AG04450 (cell line): Measurements from ENCODE around the gene KRTAP5-1. TPM values are rescaled to one million over a fixed set of nuclear protein-coding genes. Genes with fewer than 3 reads are reported as not detected.

ENCODE experiments used
- CTCF ChIA-PET: fragments of 300-600, 350-600 bp; formaldehyde crosslinking; extraction: SDS; loops from one replicate; lab custom pipeline; 2022; ENCODE audit warnings: antibody characterized with exemption, inconsistent platforms; lab: Charles Lee
- POLR2A ChIA-PET: fragments of 350-600 bp; formaldehyde crosslinking; extraction: SDS; loops from one replicate; lab custom pipeline; 2021; ENCODE audit warnings: antibody characterized with exemption, inconsistent platforms; lab: Yijun Ruan, JAX
- DNase-seq: peaks from one replicate; pipeline ENCODE4 v3.0.0-alpha.2; 2011; ENCODE audit warnings: low read depth, low spot score
- H3K27ac ChIP-seq: one replicate; pipeline ENCODE4 v1.5.1; 2012; ENCODE audit warnings: low read depth, low read length, control low read depth
- H3K27me3 ChIP-seq: one replicate; pipeline ENCODE4 v1.6.0; 2012; ENCODE audit warnings: low read length; ENCODE audit not compliant: control insufficient read depth, insufficient read depth
- H3K4me3 ChIP-seq: 2 replicates; pipeline ENCODE4 v1.5.1; 2011; ENCODE audit warnings: mild to moderate bottlenecking, low read depth, low read length, control low read depth
- H3K9me3 ChIP-seq: 2 replicates; pipeline ENCODE4 v1.5.1; 2012; ENCODE audit warnings: low read length; ENCODE audit not compliant: control insufficient read depth, insufficient read depth
- CTCF ChIP-seq: IDR thresholded peaks from 2 replicates; pipeline ENCODE4 v1.5.1; 2011; ENCODE audit warnings: low read depth, low read length, control low read depth, inconsistent platforms
- polyA plus RNA-seq: library from polyadenylated mRNA; depleted of rRNA; stranded (reverse); fragments of >200 nt; gene quantifications from 2 replicates; pipeline ENCODE4 v1.2.3, GENCODE V29; 2011

Gene KRTAP5-1
- polyA plus RNA-seq, 1 experiment: not detected

GRCh38 chr11:1562469-1563148 lies 22.5 kb downstream of the KRTAP5-1 start:
- Histone ChIP-seq H3K27ac (no peak overlapping the region), H3K4me3 (no peak overlapping the region), H3K9me3 (no peaks in the 10 kb centered on the region), H3K27me3 (no peaks in the 10 kb centered on the region)
- DNase-seq: no peak
- no peak for TF ChIP-seq CTCF
- ChIA-PET POLR2A (no interaction called here), CTCF (no interaction called here)

- Histone ChIP-seq H3K27me3 (no peaks in the 10 kb centered on the region), H3K9me3 (no peaks in the 10 kb centered on the region), H3K27ac (no peak overlapping the region), H3K4me3 (no peak overlapping the region)
- no peak for TF ChIP-seq CTCF
- CTCF ChIA-PET: no interaction called here
- POLR2A ChIA-PET: no interaction called here
- DNase-seq: no peak
Observed at GRCh38 chr11:1561955-1562354, 23.1 kb downstream of the KRTAP5-1 start.

- CTCF ChIA-PET: no interaction called here
- no peak for TF ChIP-seq CTCF
- H3K4me3 ChIP-seq: no peak overlapping the region
Observed at GRCh38 chr11:1561266-1561665, 23.8 kb downstream of the KRTAP5-1 start.

GRCh38 chr11:1560649-1561251 lies 24.3 kb downstream of the KRTAP5-1 start:
- H3K9me3 ChIP-seq: no peaks in the 10 kb centered on the region
- ChIA-PET CTCF (interaction anchor here (1.4 kb wide), 1 partner anchor 14 kb away, joined by 3 read pairs; no protein-coding TSS in a partner anchor), POLR2A (no interaction called here)
- H3K4me3 ChIP-seq: no peak overlapping the region
- no peak for TF ChIP-seq CTCF
- H3K27ac ChIP-seq: no peak overlapping the region
- DNase-seq: no peak
- H3K27me3 ChIP-seq: no peaks in the 10 kb centered on the region

More at GRCh38 chr11:1561266-1561665, 23.8 kb downstream of the KRTAP5-1 start:
- no peak for DNase-seq
- Histone ChIP-seq H3K27me3 (no peaks in the 10 kb centered on the region), H3K27ac (no peak overlapping the region), H3K9me3 (no peaks in the 10 kb centered on the region)
- POLR2A ChIA-PET: no interaction called here

GRCh38 chr11:1560002-1560648 lies 25.0 kb downstream of the KRTAP5-1 start:
- CTCF ChIA-PET: interaction anchor here (0.8 to 1.4 kb wide), 3 partner anchors 13 to 93 kb away, joined by 3 to 6 read pairs (median 3); no protein-coding TSS in a partner anchor
- no peaks in the 10 kb centered on the region for H3K27me3 ChIP-seq
- DNase-seq: no peak
- POLR2A ChIA-PET: no interaction called here
- TF ChIP-seq CTCF: no peak
- no peak overlapping the region for H3K27ac ChIP-seq
- no peak overlapping the region for H3K4me3 ChIP-seq
- no peaks in the 10 kb centered on the region; the same call in 1 of the 2 replicates for H3K9me3 ChIP-seq
